ENCODE measurements around the gene STRA8. TPM values are rescaled to one million over a fixed set of nuclear protein-coding genes. Genes with fewer than 3 reads are reported as not detected.

STRA8 gene
- polyA plus RNA-seq, 3 donors, result not detected

- peaks cover 3 to 15% (median 6%) of the 10 kb centered on the region in 7 donors for H3K9me3 Mint-ChIP-seq
- no peak overlapping the region for H3K4me3 Mint-ChIP-seq
- Histone ChIP-seq H3K79me2 (ENCODE audit: insufficient read depth, low read length) (no peaks in the 10 kb centered on the region), H3K9ac (ENCODE audit: insufficient read depth, low read length, poor library complexity, severe bottlenecking) (no peak overlapping the region), H3K36me3 (replicated peaks in 1 of 2; ENCODE audit: control insufficient read depth in 1 of 2, insufficient read depth in 2 of 2, low read length in 2 of 2) (no peaks in the 10 kb centered on the region), H3K4me1 (ENCODE audit: control insufficient read depth in 1 of 2, insufficient read depth in 2 of 2, low read length in 2 of 2) (no peaks in the 10 kb centered on the region), H2AFZ (ENCODE audit: insufficient read depth, low read depth, low read length, poor library complexity, severe bottlenecking) (no peak overlapping the region), H4K20me1 (ENCODE audit: insufficient read depth, low read length) (no peaks in the 10 kb centered on the region), H3K9me3 (replicated peaks in 1 of 2; ENCODE audit: control insufficient read depth in 1 of 2, insufficient read depth in 1 of 2, low read length in 2 of 2) (peaks cover 3 to 8% of the 10 kb centered on the region in 2 donors), H3K27ac (ENCODE audit: low read depth in 1 of 2, low read length in 2 of 2) (no peak overlapping the region), H3K27me3 (ENCODE audit: control insufficient read depth in 2 of 2, insufficient read depth in 2 of 2, low read length in 2 of 2) (no peaks in the 10 kb centered on the region), H3K4me3 (replicated peaks in 1 of 3; ENCODE audit: low read depth in 2 of 3, low read length in 3 of 3) (no peak overlapping the region), H3K4me2 (replicated peaks; ENCODE audit: extremely low read depth, low read length, poor library complexity, severe bottlenecking) (no peak overlapping the region)
- H3K27ac Mint-ChIP-seq, result peak overlapping the region in 1 of 7 donors; percentile 31
- 90% methylated on average over 4 of the region's 5 CpGs for WGBS (ENCODE audit: insufficient coverage)
- no peaks in the 10 kb centered on the region for H3K36me3 Mint-ChIP-seq
- peaks cover 0 to 5% (median 3%) of the 10 kb centered on the region in 3 donors for H3K27me3 Mint-ChIP-seq (ENCODE audit: low read depth in 3 of 3)
- H3K4me1 Mint-ChIP-seq, result no peaks in the 10 kb centered on the region
- TF ChIP-seq CTCF (IDR thresholded peaks at IDR 0.05), result no peak
- no peak for DNase-seq
- intact Hi-C loops (cut with micrococcal nuclease), result no loop called here
These were observed 8.6 kb downstream of the STRA8 start for GRCh38 chr7:135242096-135242684.

- Histone ChIP-seq H3K36me3 (replicated peaks in 1 of 2; ENCODE audit: control insufficient read depth in 1 of 2, insufficient read depth in 2 of 2, low read length in 2 of 2) (no peaks in the 10 kb centered on the region), H3K4me1 (ENCODE audit: control insufficient read depth in 1 of 2, insufficient read depth in 2 of 2, low read length in 2 of 2) (no peaks in the 10 kb centered on the region)
These were observed 11.9 kb downstream of the STRA8 start for GRCh38 chr7:135245226-135246190.

More at GRCh38 chr7:135245226-135246190, 11.9 kb downstream of the STRA8 start:
- Mint-ChIP-seq H3K4me1 (no peaks in the 10 kb centered on the region), H3K36me3 (no peaks in the 10 kb centered on the region), H3K27me3 (ENCODE audit: low read depth in 3 of 3) (peaks cover 0 to 5% (median 0%) of the 10 kb centered on the region in 3 donors), H3K27ac (no peak overlapping the region), H3K4me3 (no peak overlapping the region), H3K9me3 (peaks cover 3 to 14% (median 6%) of the 10 kb centered on the region in 7 donors)
- Histone ChIP-seq H3K9me3 (replicated peaks in 1 of 2; ENCODE audit: control insufficient read depth in 1 of 2, insufficient read depth in 1 of 2, low read length in 2 of 2) (peaks cover 3 to 8% of the 10 kb centered on the region in 2 donors), H3K27me3 (ENCODE audit: control insufficient read depth in 2 of 2, insufficient read depth in 2 of 2, low read length in 2 of 2) (no peaks in the 10 kb centered on the region), H3K27ac (ENCODE audit: low read depth in 1 of 2, low read length in 2 of 2) (no peak overlapping the region), H3K79me2 (ENCODE audit: insufficient read depth, low read length) (no peaks in the 10 kb centered on the region), H3K4me2 (replicated peaks; ENCODE audit: extremely low read depth, low read length, poor library complexity, severe bottlenecking) (no peak overlapping the region), H2AFZ (ENCODE audit: insufficient read depth, low read depth, low read length, poor library complexity, severe bottlenecking) (no peak overlapping the region), H3K9ac (ENCODE audit: insufficient read depth, low read length, poor library complexity, severe bottlenecking) (no peak overlapping the region), H3K4me3 (replicated peaks in 1 of 3; ENCODE audit: low read depth in 2 of 3, low read length in 3 of 3) (no peak overlapping the region), H4K20me1 (ENCODE audit: insufficient read depth, low read length) (no peaks in the 10 kb centered on the region)
- DNase-seq, result no peak
- no peak for TF ChIP-seq CTCF (IDR thresholded peaks at IDR 0.05)
- intact Hi-C loops (cut with micrococcal nuclease), result no loop called here
- WGBS (ENCODE audit: insufficient coverage), result 93% methylated on average over 7 of the region's 9 CpGs

Measured in CD14-positive monocyte (primary cell).